ENCODE data around the gene AMZ2. TPM values are rescaled to one million over a fixed set of nuclear protein-coding genes. Genes with fewer than 3 reads are reported as not detected.
"Not testable (repeated sequence)": the region's sequence is repeated elsewhere in the genome, so short reads cannot be mapped to it uniquely, and the experiment has no call there.

The AMZ2 gene
- total RNA-seq, 1 donor from 2014 or later: 75.6 TPM

DNA sequence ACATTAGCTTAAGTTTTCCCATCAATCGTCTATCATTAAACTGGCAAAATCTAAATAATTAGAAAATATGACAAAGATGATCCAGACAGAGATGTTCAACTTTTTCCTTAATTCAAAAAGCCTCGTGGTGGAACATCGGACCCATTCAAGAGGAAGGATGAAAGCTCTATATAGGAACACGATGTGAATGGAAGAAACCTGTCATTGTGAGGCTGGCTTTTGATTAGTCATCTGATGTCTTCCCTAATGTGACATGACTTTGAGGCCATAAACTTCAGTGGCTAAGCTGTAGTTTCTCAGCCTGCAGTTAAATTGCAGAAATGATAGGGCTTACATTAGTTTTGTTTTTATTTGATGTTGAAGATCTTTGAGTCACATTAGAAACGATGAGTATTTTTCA, 1.0 kb downstream of the AMZ2 start:
- H3K27ac Mint-ChIP-seq: peak overlapping the region; percentile 92
- peaks cover 17% of the 10 kb centered on the region for H3K4me1 Mint-ChIP-seq (ENCODE audit: unreplicated experiment)
- no peaks in the 10 kb centered on the region for H3K9me3 Mint-ChIP-seq
- H3K4me3 Mint-ChIP-seq: peak overlapping the region; percentile 92
- no peak for TF ChIP-seq CTCF (conservative IDR thresholded peaks at IDR 0.05)
- H3K27me3 Mint-ChIP-seq: no peaks in the 10 kb centered on the region
- peaks cover under 1% of the 10 kb centered on the region for H3K36me3 Mint-ChIP-seq
- no peak for DNase-seq (ENCODE audit: extremely low spot score, unreplicated experiment)

DNA sequence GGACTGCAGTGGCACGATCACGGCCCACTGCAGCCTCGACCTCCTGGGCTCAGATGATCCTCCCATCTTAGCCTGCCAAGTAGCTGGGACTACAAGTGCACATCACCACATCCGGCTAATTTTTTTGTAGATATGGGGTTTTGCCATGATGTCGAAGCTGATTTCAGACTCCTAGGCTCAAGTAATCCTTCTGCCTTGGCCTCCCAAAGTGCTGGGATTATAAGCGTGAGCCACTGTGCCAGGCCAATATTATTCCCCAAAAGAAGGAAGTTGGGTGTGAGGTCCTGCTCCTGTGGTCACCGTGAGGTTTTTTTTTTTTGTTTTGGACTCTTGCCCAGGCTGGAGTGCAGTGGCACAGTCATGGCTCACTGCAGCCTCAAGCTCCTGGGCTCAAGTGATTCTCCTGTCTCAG, 1.5 kb downstream of the AMZ2 start:
- H3K4me1 Mint-ChIP-seq (ENCODE audit: unreplicated experiment): peaks cover 17% of the 10 kb centered on the region
- H3K4me3 Mint-ChIP-seq: peak overlapping the region; percentile 92
- no peaks in the 10 kb centered on the region for H3K27me3 Mint-ChIP-seq
- DNase-seq (ENCODE audit: extremely low spot score, unreplicated experiment): no peak
- no peak for TF ChIP-seq CTCF (conservative IDR thresholded peaks at IDR 0.05)
- H3K36me3 Mint-ChIP-seq: peaks cover 5% of the 10 kb centered on the region
- peak overlapping the region; percentile 92 for H3K27ac Mint-ChIP-seq
- no peaks in the 10 kb centered on the region for H3K9me3 Mint-ChIP-seq

DNA sequence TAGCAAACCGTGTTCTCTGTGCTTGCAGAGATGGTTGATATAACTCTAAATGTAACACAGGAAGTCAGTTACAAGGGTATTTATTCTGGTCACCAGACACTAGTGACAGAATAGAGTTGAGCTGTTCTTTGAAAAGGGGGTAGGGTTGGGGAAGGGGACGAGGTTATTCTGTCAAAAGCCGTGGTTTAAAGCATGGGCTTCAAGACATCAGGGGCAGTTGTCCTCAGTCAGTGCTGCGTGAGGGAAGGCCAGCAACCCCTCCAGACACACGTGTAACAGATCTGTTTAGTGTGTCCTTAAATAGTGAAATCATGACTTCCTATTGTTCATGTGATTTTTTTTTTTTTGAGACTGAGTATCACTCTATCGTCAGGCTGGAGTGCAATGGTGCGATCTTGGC, 5.6 kb downstream of the AMZ2 start:
- not testable (repeated sequence) for H3K4me1 Mint-ChIP-seq (ENCODE audit: unreplicated experiment); H3K9me3 Mint-ChIP-seq; H3K27ac Mint-ChIP-seq; H3K27me3 Mint-ChIP-seq; DNase-seq (ENCODE audit: extremely low spot score, unreplicated experiment); H3K4me3 Mint-ChIP-seq
- H3K36me3 Mint-ChIP-seq: peaks cover 12% of the 10 kb centered on the region

DNA sequence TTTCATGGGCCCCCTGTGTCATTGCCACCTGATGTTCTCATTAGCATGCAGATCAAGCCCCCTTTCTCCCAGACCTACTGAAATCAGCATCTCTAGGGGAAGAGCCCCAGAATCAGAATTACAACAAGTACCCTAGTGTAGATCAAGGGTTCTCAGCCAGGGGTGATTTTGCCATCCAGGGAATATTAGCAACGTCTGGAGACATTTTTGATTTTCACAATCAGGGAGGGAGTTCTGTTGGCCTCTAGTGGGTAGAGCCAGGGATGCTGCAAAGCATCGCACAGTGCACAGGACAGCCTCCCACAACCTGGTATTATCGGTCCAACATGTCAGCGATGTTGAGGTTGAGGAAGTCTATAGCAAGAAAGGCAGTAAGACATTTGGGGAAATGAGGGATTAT, 7.3 kb downstream of the AMZ2 start:
- Mint-ChIP-seq H3K36me3 (peaks cover 12% of the 10 kb centered on the region), H3K4me1 (ENCODE audit: unreplicated experiment) (peaks cover 7% of the 10 kb centered on the region), H3K9me3 (no peaks in the 10 kb centered on the region), H3K27ac (no peak overlapping the region), H3K4me3 (no peak overlapping the region), H3K27me3 (peaks cover 2% of the 10 kb centered on the region)
- TF ChIP-seq CTCF (conservative IDR thresholded peaks at IDR 0.05): no peak
- DNase-seq (ENCODE audit: extremely low spot score, unreplicated experiment): no peak

GRCh38 chr17:68255731-68256538, 8.1 kb downstream of the AMZ2 start:
- H3K4me1 Mint-ChIP-seq (ENCODE audit: unreplicated experiment): peaks cover 7% of the 10 kb centered on the region
- no peak for TF ChIP-seq CTCF (conservative IDR thresholded peaks at IDR 0.05)
- no peak for DNase-seq (ENCODE audit: extremely low spot score, unreplicated experiment)
- H3K36me3 Mint-ChIP-seq: peaks cover 12% of the 10 kb centered on the region
- H3K27ac Mint-ChIP-seq: no peak overlapping the region
- H3K27me3 Mint-ChIP-seq: peaks cover 2% of the 10 kb centered on the region
- no peaks in the 10 kb centered on the region for H3K9me3 Mint-ChIP-seq
- H3K4me3 Mint-ChIP-seq: no peak overlapping the region

GRCh38 chr17:68256701-68257100, 8.9 kb downstream of the AMZ2 start:
- not testable (repeated sequence) for H3K27ac Mint-ChIP-seq

More at GRCh38 chr17:68256701-68257100, 8.9 kb downstream of the AMZ2 start:
- not testable (repeated sequence) for H3K27me3 Mint-ChIP-seq; H3K4me3 Mint-ChIP-seq; H3K9me3 Mint-ChIP-seq; H3K4me1 Mint-ChIP-seq (ENCODE audit: unreplicated experiment); DNase-seq (ENCODE audit: extremely low spot score, unreplicated experiment)
- H3K36me3 Mint-ChIP-seq: peaks cover 12% of the 10 kb centered on the region

Data from type B pancreatic cell (in vitro differentiated cells).